PC-9 (cell line): ENCODE results near the gene ZBED4.

Experiments
- CTCF ChIP-seq: fragments of 200-600 bp; sonication (generic); conservative IDR thresholded peaks from 2 replicates; pipeline ENCODE4 v1.6.1; 2017; ENCODE audit warnings: mixed run types, antibody characterized with exemption, mild to moderate bottlenecking, moderate library complexity
- EZH2 ChIP-seq: fragments of 200-600 bp; sonication (generic); IDR thresholded peaks from 2 replicates; pipeline ENCODE4 v1.8.0; 2017; ENCODE audit warnings: antibody characterized with exemption, low read depth

- no peak for TF ChIP-seq CTCF
- TF ChIP-seq EZH2 = no peak
Measured at GRCh38 chr22:49866134-49866533, 12.5 kb downstream of the ZBED4 start.
